ENCODE measurements around the gene ZNF83. TPM values are rescaled to one million over a fixed set of nuclear protein-coding genes. Genes with fewer than 3 reads are reported as not detected.

ZNF83 gene
- total RNA-seq, 1 experiment from 2014 or later, result 31.6 TPM

- Histone ChIP-seq H2AFZ (ENCODE audit: low read length) (no peak overlapping the region), H2AK5ac (ENCODE audit: insufficient read length, low read length) (no peak overlapping the region), H3K56ac (ENCODE audit: insufficient read length, low read depth, low read length) (no peak overlapping the region), H4K5ac (ENCODE audit: insufficient read length, low read depth, low read length) (no peak overlapping the region), H3K79me2 (ENCODE audit: insufficient read depth, low read length) (no peaks in the 10 kb centered on the region), H2BK120ac (ENCODE audit: low read depth, low read length, poor library complexity, severe bottlenecking) (no peak overlapping the region), H3K9ac (ENCODE audit: extremely low read depth, insufficient read length, low read length) (no peak overlapping the region), H4K8ac (replicated peaks; ENCODE audit: insufficient read length, low read depth, low read length) (no peak overlapping the region), H2BK5ac (ENCODE audit: insufficient read length, low read length) (no peak overlapping the region), H3K27ac (ENCODE audit: insufficient read length, low read depth, low read length) (no peak overlapping the region), H3K18ac (ENCODE audit: insufficient read length, low read depth, low read length) (no peak overlapping the region), H3T11ph (ENCODE audit: low read length) (no peak overlapping the region), H3K9me3 (ENCODE audit: control insufficient read depth, low read depth, low read length) (no peaks in the 10 kb centered on the region), H3K27me3 (ENCODE audit: insufficient read depth, low read length) (no peaks in the 10 kb centered on the region), H3K79me1 (ENCODE audit: insufficient read depth, low read depth, low read length, poor library complexity, severe bottlenecking) (peaks cover 3% of the 10 kb centered on the region), H4K91ac (ENCODE audit: insufficient read length, low read depth, low read length) (no peak overlapping the region), H2BK20ac (ENCODE audit: low read depth, low read length, poor library complexity, severe bottlenecking) (no peak overlapping the region), H3K4me2 (ENCODE audit: insufficient read depth, insufficient read length, low read length) (no peak overlapping the region), H3K4ac (ENCODE audit: low read depth, low read length) (no peak overlapping the region), H3K23ac (ENCODE audit: insufficient read length, low read depth, low read length) (no peak overlapping the region), H2BK15ac (ENCODE audit: low read depth, low read length) (no peak overlapping the region), H3K14ac (ENCODE audit: insufficient read depth, low read length) (no peak overlapping the region), H4K20me1 (ENCODE audit: control insufficient read depth, insufficient read depth, insufficient read length) (no peaks in the 10 kb centered on the region), H3K23me2 (ENCODE audit: insufficient read length, low read depth, low read length, poor library complexity, severe bottlenecking) (no peaks in the 10 kb centered on the region), H3K4me1 (ENCODE audit: insufficient read depth, low read length) (peaks cover 12% of the 10 kb centered on the region; the same call in 1 of the 2 replicates), H2BK12ac (ENCODE audit: insufficient read length, low read depth, low read length) (no peak overlapping the region)
- Mint-ChIP-seq H3K4me1 (peaks cover 31 to 33% of the 10 kb centered on the region in 2 experiments), H3K4me3 (peak overlapping the region in 1 of 2 experiments; percentile 41; a peak in 1 of 5 replicates), H3K9me3 (no peaks in the 10 kb centered on the region), H3K27ac (peak overlapping the region in 1 of 3 experiments; percentile 89; a peak in 2 of 7 replicates), H3K36me3 (ENCODE audit: insufficient read depth in 1 of 3, low read depth in 3 of 3) (peaks cover 6 to 7% (median 6%) of the 10 kb centered on the region in 3 experiments; a peak in 4 of 7 replicates), H3K27me3 (ENCODE audit: low read depth) (no peaks in the 10 kb centered on the region)
- WGBS (ENCODE audit: extremely low coverage, insufficient read length, low lambda C conversion rate), result no CpG with 5 or more reads among the region's 5 CpGs
- DNase-seq, result peak; percentile 73
- no peak for TF ChIP-seq CTCF (conservative IDR thresholded peaks at IDR 0.05)
Measured at GRCh38 chr19:52664461-52664860, 26.3 kb upstream of the ZNF83 start.
